HCT116 (cell line): ENCODE results near the gene TSC22D4. TPM values are rescaled to one million over a fixed set of nuclear protein-coding genes. Genes with fewer than 3 reads are reported as not detected.

Experiments used
- ATAC-seq: fragments of 200-7000 bp; cut with Tn5 transposase; 2 replicates; pipeline ENCODE4 v1.9.1; 2020; ENCODE audit warnings: mild to moderate bottlenecking, moderate library complexity
- BruUV-seq: library from RNA; stranded (reverse); fragments of 400-500 nt; replicated peaks from 2 replicates; lab custom pipeline; 2021; lab: Mats Ljungman, UMichigan
- CTCF ChIA-PET: fragments of 300-600 bp; sonication (Branson Sonifier 250); formaldehyde crosslinking; loops from one replicate; lab custom pipeline; 2021; ENCODE audit warnings: antibody characterized with exemption; lab: Charles Lee
- POLR2A ChIA-PET: fragments of 300-600, 350-600 bp; sonication (Branson Sonifier 250); formaldehyde crosslinking; loops from one replicate; lab custom pipeline; 2021; ENCODE audit warnings: antibody characterized with exemption; lab: Charles Lee
- RAD21 ChIA-PET, 2 experiments: fragments of 300-600 bp; sonication (Branson Sonifier 250); formaldehyde crosslinking; loops; one replicate each; lab custom pipeline; 2023; ENCODE audit warnings: low total read pairs in 2 of 2; ENCODE audit not compliant: uncharacterized antibody in 2 of 2, unreplicated experiment in 2 of 2, low non-redundant PET in 1 of 2; lab: Charles Lee
- DNase-seq: peaks from one replicate; pipeline ENCODE4 v3.0.0-alpha.2; 2010; ENCODE audit warnings: low read depth, low spot score
- H2AFZ ChIP-seq: fragments of 200-600 bp; shearing (Covaris generic), sonication (generic); 2 replicates; pipeline ENCODE4 v1.6.1; 2017; ENCODE audit warnings: low read depth, mixed run types, mixed read lengths, antibody characterized with exemption, low read length; ENCODE audit not compliant: poor library complexity, severe bottlenecking
- H3K27ac ChIP-seq: 2 replicates; pipeline ENCODE4 v1.5.1; 2012; ENCODE audit warnings: low read depth, low read length
- H3K27me3 ChIP-seq: fragments of 200-600 bp; sonication (generic); 2 replicates; pipeline ENCODE4 v1.6.1; 2016; ENCODE audit warnings: mixed run types, low read length, mixed read lengths; ENCODE audit not compliant: insufficient read depth
- H3K36me3 ChIP-seq, 2 experiments: fragments of 200-500 bp in 1 of 2; fragments of 200-600 bp in 1 of 2; sonication (Bioruptor generic) in 1 of 2; sonication (generic) in 1 of 2; 2 replicates each; pipeline versions ENCODE4 v1.5.1 to v1.6.1; 2014 to 2016; ENCODE audit warnings: low read length in 2 of 2, inconsistent platforms in 1 of 2, mixed read lengths in 1 of 2, mixed run types in 1 of 2; ENCODE audit not compliant: insufficient read depth in 2 of 2, control insufficient read depth in 1 of 2
- H3K4me1 ChIP-seq, 2 experiments: fragments of 200-600 bp in 1 of 2; sonication (generic) in 1 of 2; 2 replicates each; pipeline versions ENCODE4 v1.5.1 to v1.6.1; 2012 to 2017; ENCODE audit warnings: low read length in 2 of 2, inconsistent platforms in 1 of 2, mild to moderate bottlenecking in 1 of 2, mixed read lengths in 1 of 2, mixed run types in 1 of 2, moderate library complexity in 1 of 2; ENCODE audit not compliant: insufficient read depth in 2 of 2, control insufficient read depth in 1 of 2
- H3K4me2 ChIP-seq: fragments of 200-600 bp; sonication (generic); 2 replicates; pipeline ENCODE4 v1.6.1; 2017; ENCODE audit warnings: mixed run types, low read length, mixed read lengths
- H3K4me3 ChIP-seq, 2 experiments: fragments of 200-600 bp in 1 of 2; sonication (generic) in 1 of 2; replicated peaks in 1 of 2; 2 replicates each; pipeline ENCODE4 v1.5.1; 2011 to 2016; ENCODE audit warnings: low read length in 2 of 2, control low read depth in 1 of 2, low read depth in 1 of 2, mild to moderate bottlenecking in 1 of 2, mixed read lengths in 1 of 2, mixed run types in 1 of 2
- H3K79me2 ChIP-seq: fragments of 200-600 bp; sonication (generic); 2 replicates; pipeline ENCODE4 v1.6.1; 2017; ENCODE audit warnings: mild to moderate bottlenecking, mixed run types, low read length, moderate library complexity, mixed read lengths; ENCODE audit not compliant: insufficient read depth
- H3K9ac ChIP-seq: fragments of 200-600 bp; sonication (generic); 2 replicates; pipeline ENCODE4 v1.6.1; 2016; ENCODE audit warnings: low read length, mixed read lengths
- H3K9me2 ChIP-seq: fragments of 200-600 bp; sonication (generic), shearing (Covaris generic); 2 replicates; pipeline ENCODE4 v1.6.1; 2017; ENCODE audit warnings: mixed run types, mild to moderate bottlenecking, moderate library complexity; ENCODE audit not compliant: insufficient read depth
- H3K9me3 ChIP-seq, 2 experiments: fragments of 200-500 bp in 1 of 2; fragments of 200-600 bp in 1 of 2; sonication (Bioruptor generic) in 1 of 2; sonication (generic) in 1 of 2; 2 replicates each; pipeline ENCODE4 v1.6.1; 2014 to 2017; ENCODE audit warnings: low read length in 2 of 2, mixed read lengths in 2 of 2, inconsistent platforms in 1 of 2, low read depth in 1 of 2, mild to moderate bottlenecking in 1 of 2, mixed run types in 1 of 2, moderate library complexity in 1 of 2; ENCODE audit not compliant: control insufficient read depth in 1 of 2, insufficient read depth in 1 of 2
- H4K20me1 ChIP-seq: fragments of 200-600 bp; sonication (generic), shearing (Covaris generic); 2 replicates; pipeline ENCODE4 v1.6.1; 2017; ENCODE audit warnings: mixed run types, mild to moderate bottlenecking, moderate library complexity; ENCODE audit not compliant: insufficient read depth
- ATF3 ChIP-seq: IDR thresholded peaks from 2 replicates; pipeline ENCODE4 v1.6.1; 2012
- CEBPB ChIP-seq: IDR thresholded peaks from 2 replicates; pipeline ENCODE4 v1.6.1; 2012; ENCODE audit warnings: low read depth
- EGR1 ChIP-seq: IDR thresholded peaks from 2 replicates; pipeline ENCODE4 v1.6.1; 2012; ENCODE audit warnings: low read depth
- ELF1 ChIP-seq: IDR thresholded peaks from 2 replicates; pipeline ENCODE4 v1.6.1; 2012; ENCODE audit warnings: low read depth, borderline replicate concordance
- EZH2phosphoT487 ChIP-seq: fragments of 200-600 bp; IDR thresholded peaks from 2 replicates; pipeline ENCODE4 v1.6.1; 2018; ENCODE audit warnings: antibody characterized with exemption, borderline replicate concordance
- FOSL1 ChIP-seq: IDR thresholded peaks from 2 replicates; pipeline ENCODE4 v1.6.1; 2012; ENCODE audit warnings: low read depth
- JUND ChIP-seq: IDR thresholded peaks from 2 replicates; pipeline ENCODE4 v1.6.1; 2012
- POLR2A ChIP-seq: IDR thresholded peaks from 2 replicates; pipeline ENCODE4 v1.7.0; 2011; ENCODE audit warnings: borderline replicate concordance; ENCODE audit not compliant: insufficient read depth, insufficient read length; ENCODE audit errors: extremely low read depth
- RAD21 ChIP-seq: IDR thresholded peaks from 2 replicates; pipeline ENCODE4 v1.6.1; 2012; ENCODE audit warnings: low read depth, mild to moderate bottlenecking
- REST ChIP-seq: IDR thresholded peaks from 2 replicates; pipeline ENCODE4 v1.6.1; 2012; ENCODE audit warnings: low read depth
- SIN3A ChIP-seq: IDR thresholded peaks from 2 replicates; pipeline ENCODE4 v1.6.1; 2012; ENCODE audit warnings: low read depth
- SP1 ChIP-seq: IDR thresholded peaks from 2 replicates; pipeline ENCODE4 v1.6.1; 2012; ENCODE audit warnings: low read depth
- SRF ChIP-seq: IDR thresholded peaks from 2 replicates; pipeline ENCODE4 v1.6.1; 2012; ENCODE audit warnings: low read depth
- YY1 ChIP-seq: IDR thresholded peaks from 2 replicates; pipeline ENCODE4 v1.6.1; 2011; ENCODE audit warnings: low read length, low read depth, moderate library complexity, mild to moderate bottlenecking; ENCODE audit not compliant: insufficient replicate concordance; ENCODE audit errors: extremely low read depth
- ZBTB33 ChIP-seq: IDR thresholded peaks from 2 replicates; pipeline ENCODE4 v1.6.1; 2011; ENCODE audit warnings: mild to moderate bottlenecking, low read length, moderate library complexity; ENCODE audit not compliant: insufficient replicate concordance; ENCODE audit errors: extremely low read depth
- ZNF274 ChIP-seq: fragments of 200-500 bp; sonication (Bioruptor generic); IDR thresholded peaks from 2 replicates; pipeline ENCODE4 v1.6.1; 2014; ENCODE audit warnings: mild to moderate bottlenecking, low read depth, low read length, inconsistent platforms
- intact Hi-C: fragments of 100-400 bp; cut with micrococcal nuclease; formaldehyde crosslinking; loops from 2 replicates; pipeline ENCODE4 v1.10.0; 2022
- total RNA-seq: library from RNA; stranded (reverse); gene quantifications from one replicate; pipeline ENCODE4 v1.2.1, GENCODE V29; 2021; ENCODE audit not compliant: unreplicated experiment

TSC22D4 gene
- total RNA-seq, 1 experiment from 2014 or later = 36.9 TPM

- Histone ChIP-seq H3K36me3 (no peaks in the 10 kb centered on the region), H4K20me1 (no peaks in the 10 kb centered on the region), H3K27ac (no peak overlapping the region), H3K4me3 (no peak overlapping the region), H3K9me3 (no peaks in the 10 kb centered on the region), H3K4me1 (peaks cover 0 to 21% of the 10 kb centered on the region in 2 experiments; a peak in 2 of 4 replicates), H3K79me2 (no peaks in the 10 kb centered on the region), H3K4me2 (no peak overlapping the region), H3K9ac (no peak overlapping the region), H3K27me3 (no peaks in the 10 kb centered on the region), H2AFZ (no peak overlapping the region), H3K9me2 (no peaks in the 10 kb centered on the region)
- DNase-seq (no peak), ATAC-seq (no peak)
- intact Hi-C loops = no loop called here
- ChIA-PET RAD21 (no interaction called here), CTCF (no interaction called here), POLR2A (interaction anchor here (1.9 kb wide), 1 partner anchor 17 kb away, joined by 6 read pairs; the partner anchor contains the start of gene ZCWPW1)
- no TSS peak for BruUV-seq
- no peak for TF ChIP-seq SP1
- no peak for TF ChIP-seq ATF3
- no peak for TF ChIP-seq ZBTB33
- no peak for TF ChIP-seq POLR2A
- TF ChIP-seq FOSL1 = no peak
- no peak for TF ChIP-seq RAD21
- TF ChIP-seq SRF = no peak
- TF ChIP-seq REST = no peak
- TF ChIP-seq YY1 = no peak
- TF ChIP-seq SIN3A = no peak
- TF ChIP-seq CEBPB = no peak
- TF ChIP-seq JUND = no peak
- no peak for TF ChIP-seq EGR1
- TF ChIP-seq EZH2phosphoT487 = no peak
- TF ChIP-seq ELF1 = no peak
- no peak for TF ChIP-seq ZNF274
These were observed 33.0 kb downstream of the TSC22D4 start for GRCh38 chr7:100446040-100446439.
